GM19467 (cell line): Measurements from ENCODE around the gene MYO1A.

Source experiments
- ATAC-seq: cut with Tn5 transposase; IDR thresholded peaks from one replicate; pipeline ENCODE4 v1.9.1; 2021; ENCODE audit warnings: mild to moderate bottlenecking, moderate library complexity; ENCODE audit not compliant: unreplicated experiment

Gene MYO1A

GRCh38 chr12:57049890-57050289, at the start of gene MYO1A:
MYO1A (minus strand) TSS chr12:57050129; CDS start chr12:57048323, 1,806 bp downstream.
- ATAC-seq, result no peak

- ATAC-seq, result no peak
These were observed 49.3 kb upstream of the MYO1A start for GRCh38 chr12:57099047-57099714.

GRCh38 chr12:57098546-57098945, 48.6 kb upstream of the MYO1A start:
- ATAC-seq, result no peak

GRCh38 chr12:57097554-57097835, 47.6 kb upstream of the MYO1A start:
- no peak for ATAC-seq

- ATAC-seq, result no peak
These were observed 47.0 kb upstream of the MYO1A start for GRCh38 chr12:57096748-57097553.

- ATAC-seq, result no peak
These were observed 46.2 kb upstream of the MYO1A start for GRCh38 chr12:57096099-57096572.

GRCh38 chr12:57095440-57095839, 45.5 kb upstream of the MYO1A start:
- ATAC-seq, result no peak

GRCh38 chr12:57094208-57095160, 44.6 kb upstream of the MYO1A start:
- ATAC-seq, result no peak

- ATAC-seq, result no peak
These were observed 43.7 kb upstream of the MYO1A start for GRCh38 chr12:57093415-57094207.

GRCh38 chr12:57092876-57093414, 43.0 kb upstream of the MYO1A start:
- no peak for ATAC-seq

- no peak for ATAC-seq
These were observed 42.6 kb upstream of the MYO1A start for GRCh38 chr12:57092529-57092862.

- no peak for ATAC-seq
These were observed 42.0 kb upstream of the MYO1A start for GRCh38 chr12:57091638-57092528.

- ATAC-seq, result no peak
These were observed 41.2 kb upstream of the MYO1A start for GRCh38 chr12:57090924-57091637.

GRCh38 chr12:57090490-57090889, 40.6 kb upstream of the MYO1A start:
- no peak for ATAC-seq

GRCh38 chr12:57089271-57090245, 39.6 kb upstream of the MYO1A start:
- ATAC-seq, result no peak

GRCh38 chr12:57088354-57089270, 38.7 kb upstream of the MYO1A start, which contains the start of gene NAB2:
NAB2 (plus strand) TSS chr12:57089114; CDS start chr12:57089272, 158 bp downstream.
- peak; percentile 62 for ATAC-seq
